ENCODE results near the gene ACOD1.

DNA sequence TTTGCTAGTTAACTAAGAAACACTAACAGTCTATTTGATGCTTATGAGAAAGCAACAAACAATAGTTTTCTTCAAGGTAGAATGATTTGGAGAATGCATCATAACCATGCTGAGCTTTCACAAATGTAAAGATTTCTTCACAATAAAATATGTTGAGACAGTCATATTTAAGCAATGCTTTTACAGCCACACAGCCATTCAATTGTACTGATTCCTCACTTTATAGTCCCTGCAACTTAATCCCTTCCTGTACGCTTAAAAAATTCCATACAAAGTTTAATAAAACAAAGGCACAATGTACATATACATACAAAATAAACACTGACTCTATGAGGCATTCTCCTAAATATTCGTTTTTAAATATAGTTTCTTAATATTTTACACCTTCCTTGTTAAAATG is 4.7 kb upstream of the ACOD1 start:
- TF ChIP-seq EZH2phosphoT487 (IDR thresholded peaks at IDR 0.05; ENCODE audit: borderline replicate concordance, low read depth), result no peak
- TF ChIP-seq TAF1 (IDR thresholded peaks at IDR 0.05; ENCODE audit: borderline replicate concordance, low read depth, low read length), result no peak
- no peak for TF ChIP-seq CTCF (IDR thresholded peaks at IDR 0.05)
- TF ChIP-seq MAX (IDR thresholded peaks at IDR 0.05; ENCODE audit: low read depth), result no peak
- TF ChIP-seq MEF2A (IDR thresholded peaks at IDR 0.05; ENCODE audit: borderline replicate concordance, low read depth), result no peak
